ENCODE results near the gene PRKCH.

- no peak for TF ChIP-seq POLR2AphosphoS5 (IDR thresholded peaks at IDR 0.05; ENCODE audit: borderline replicate concordance, low read depth, low read length)
- TF ChIP-seq EZH2 (IDR thresholded peaks at IDR 0.05), result no peak
- TF ChIP-seq FOXP2 (optimal IDR thresholded peaks at IDR 0.05; ENCODE audit: control extremely low read depth, extremely low read length, insufficient read depth), result no peak
Measured at GRCh38 chr14:61417141-61417540, 95.8 kb downstream of the PRKCH start.

Measured in SK-N-MC (cell line).